Hepatocyte (in vitro differentiated cells): ENCODE data around the gene DMAC1.

ENCODE experiments used
- EZH2 ChIP-seq: fragments of 200-600 bp; sonication (generic); IDR thresholded peaks from 2 replicates; pipeline ENCODE4 v1.6.1; 2016; ENCODE audit warnings: antibody characterized with exemption, mild to moderate bottlenecking, borderline replicate concordance
- TF ChIP-seq, protein P1 (sequence below): fragments of 200-600 bp; sonication (generic); IDR thresholded peaks from 2 replicates; pipeline ENCODE4 v1.5.1; 2016; ENCODE audit warnings: antibody characterized with exemption, mild to moderate bottlenecking; ENCODE audit not compliant: poor library complexity

DNA sequence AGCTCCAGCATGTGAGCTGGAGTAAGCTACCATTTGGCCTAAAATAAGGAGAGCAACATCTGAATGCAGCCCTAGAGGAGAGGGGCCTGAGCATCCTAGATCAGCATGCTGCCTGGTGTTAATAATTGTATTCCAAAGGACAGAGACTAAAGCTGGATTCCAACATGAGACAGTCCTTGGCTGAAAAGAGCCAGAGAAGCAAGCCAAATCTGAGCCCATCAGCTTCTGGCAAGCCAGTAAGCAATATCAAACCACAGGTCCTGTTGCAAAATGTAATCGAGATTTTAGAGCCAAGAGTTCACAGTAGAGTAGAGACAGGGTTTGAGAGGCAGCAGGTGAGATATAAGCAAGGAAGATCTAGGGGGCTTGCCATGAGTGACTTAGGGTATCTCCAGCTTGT is 42.3 kb upstream of the DMAC1 start:
- TF ChIP-seq EZH2, result no peak
- TF ChIP-seq, protein P1, sequence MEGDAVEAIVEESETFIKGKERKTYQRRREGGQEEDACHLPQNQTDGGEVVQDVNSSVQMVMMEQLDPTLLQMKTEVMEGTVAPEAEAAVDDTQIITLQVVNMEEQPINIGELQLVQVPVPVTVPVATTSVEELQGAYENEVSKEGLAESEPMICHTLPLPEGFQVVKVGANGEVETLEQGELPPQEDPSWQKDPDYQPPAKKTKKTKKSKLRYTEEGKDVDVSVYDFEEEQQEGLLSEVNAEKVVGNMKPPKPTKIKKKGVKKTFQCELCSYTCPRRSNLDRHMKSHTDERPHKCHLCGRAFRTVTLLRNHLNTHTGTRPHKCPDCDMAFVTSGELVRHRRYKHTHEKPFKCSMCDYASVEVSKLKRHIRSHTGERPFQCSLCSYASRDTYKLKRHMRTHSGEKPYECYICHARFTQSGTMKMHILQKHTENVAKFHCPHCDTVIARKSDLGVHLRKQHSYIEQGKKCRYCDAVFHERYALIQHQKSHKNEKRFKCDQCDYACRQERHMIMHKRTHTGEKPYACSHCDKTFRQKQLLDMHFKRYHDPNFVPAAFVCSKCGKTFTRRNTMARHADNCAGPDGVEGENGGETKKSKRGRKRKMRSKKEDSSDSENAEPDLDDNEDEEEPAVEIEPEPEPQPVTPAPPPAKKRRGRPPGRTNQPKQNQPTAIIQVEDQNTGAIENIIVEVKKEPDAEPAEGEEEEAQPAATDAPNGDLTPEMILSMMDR, result no peak
